Gastrocnemius medialis (tissue), 4 donors: Measurements from ENCODE around the gene IFNG.

Experiments
- CTCF ChIP-seq, 5 experiments: fragments of 450-650 bp in 3 of 5; fragments of 200-600 bp in 2 of 5; sonication (generic) in 2 of 5; IDR thresholded peaks in 4 of 5; conservative IDR thresholded peaks in 1 of 5; 1 replicate in 4 of 5; 2 replicates in 1 of 5; pipeline ENCODE4 v1.5.1; 2016 to 2019; ENCODE audit warnings: antibody characterized with exemption in 5 of 5, mild to moderate bottlenecking in 3 of 5, moderate library complexity in 3 of 5
- POLR2A ChIP-seq, 2 donors: fragments of 450-650 bp; IDR thresholded peaks; one replicate each; pipeline ENCODE4 v1.6.1; 2017; ENCODE audit warnings: antibody characterized with exemption in 2 of 2, mild to moderate bottlenecking in 2 of 2, moderate library complexity in 2 of 2

- TF ChIP-seq CTCF (IDR thresholded peaks at IDR 0.05 in 4 of 5, conservative IDR thresholded peaks at IDR 0.05 in 1 of 5) (no peak), POLR2A (IDR thresholded peaks at IDR 0.05) (no peak)
Measured at GRCh38 chr12:68206446-68206845, 46.9 kb upstream of the IFNG start.
